Hepatocyte (in vitro differentiated cells): ENCODE measurements around the gene NHSL1.

ENCODE experiments used
- CTCF ChIP-seq: fragments of 200-600 bp; sonication (generic); IDR thresholded peaks from 2 replicates; pipeline ENCODE4 v1.5.1; 2016; ENCODE audit warnings: antibody characterized with exemption, mild to moderate bottlenecking; ENCODE audit not compliant: poor library complexity
- EZH2phosphoT487 ChIP-seq: fragments of 200-600 bp; sonication (generic); IDR thresholded peaks from one replicate; pipeline ENCODE4 v1.6.1; 2018; ENCODE audit warnings: antibody characterized with exemption, mild to moderate bottlenecking, low read depth, moderate library complexity; ENCODE audit not compliant: unreplicated experiment, severe bottlenecking

- no peak for TF ChIP-seq EZH2phosphoT487
- no peak for TF ChIP-seq CTCF
Observed at GRCh38 chr6:138484018-138484731, 15.1 kb downstream of the NHSL1 start.
